NT2/D1 (cell line): ENCODE data around the gene ANTKMT.

ENCODE experiments used
- DNase-seq: peaks from one replicate; pipeline ENCODE4 v3.0.0-alpha.2; 2011; ENCODE audit warnings: low read depth, low spot score
- H3K27me3 ChIP-seq: 2 replicates; pipeline ENCODE4 v1.6.0; 2011; ENCODE audit warnings: mild to moderate bottlenecking; ENCODE audit not compliant: insufficient read length, insufficient read depth
- H3K36me3 ChIP-seq: 2 replicates; pipeline ENCODE4 v1.6.1; 2011; ENCODE audit warnings: mild to moderate bottlenecking, low read length, mixed read lengths; ENCODE audit not compliant: insufficient read depth, insufficient read length
- H3K4me1 ChIP-seq: 2 replicates; pipeline ENCODE4 v1.5.1; 2011; ENCODE audit not compliant: insufficient read depth, insufficient read length
- H3K4me3 ChIP-seq: 2 replicates; pipeline ENCODE4 v1.5.1; 2011; ENCODE audit warnings: low read depth; ENCODE audit not compliant: insufficient read length
- H3K9ac ChIP-seq: 2 replicates; pipeline ENCODE4 v1.6.0; 2011; ENCODE audit warnings: low read depth; ENCODE audit not compliant: insufficient read length
- H3K9me3 ChIP-seq: 2 replicates; pipeline ENCODE4 v1.5.1; 2011; ENCODE audit warnings: mild to moderate bottlenecking, low read length; ENCODE audit not compliant: insufficient read depth
- SUZ12 ChIP-seq: IDR thresholded peaks from 2 replicates; pipeline ENCODE4 v1.6.1; 2011; ENCODE audit not compliant: insufficient read length, insufficient read depth; ENCODE audit errors: extremely low read depth
- YY1 ChIP-seq: IDR thresholded peaks from 2 replicates; pipeline ENCODE4 v1.6.1; 2011; ENCODE audit not compliant: insufficient read length, insufficient read depth
- ZNF274 ChIP-seq: IDR thresholded peaks from 2 replicates; pipeline ENCODE4 v1.6.1; 2011; ENCODE audit warnings: mild to moderate bottlenecking, low read depth, low read length

ANTKMT gene

DNA sequence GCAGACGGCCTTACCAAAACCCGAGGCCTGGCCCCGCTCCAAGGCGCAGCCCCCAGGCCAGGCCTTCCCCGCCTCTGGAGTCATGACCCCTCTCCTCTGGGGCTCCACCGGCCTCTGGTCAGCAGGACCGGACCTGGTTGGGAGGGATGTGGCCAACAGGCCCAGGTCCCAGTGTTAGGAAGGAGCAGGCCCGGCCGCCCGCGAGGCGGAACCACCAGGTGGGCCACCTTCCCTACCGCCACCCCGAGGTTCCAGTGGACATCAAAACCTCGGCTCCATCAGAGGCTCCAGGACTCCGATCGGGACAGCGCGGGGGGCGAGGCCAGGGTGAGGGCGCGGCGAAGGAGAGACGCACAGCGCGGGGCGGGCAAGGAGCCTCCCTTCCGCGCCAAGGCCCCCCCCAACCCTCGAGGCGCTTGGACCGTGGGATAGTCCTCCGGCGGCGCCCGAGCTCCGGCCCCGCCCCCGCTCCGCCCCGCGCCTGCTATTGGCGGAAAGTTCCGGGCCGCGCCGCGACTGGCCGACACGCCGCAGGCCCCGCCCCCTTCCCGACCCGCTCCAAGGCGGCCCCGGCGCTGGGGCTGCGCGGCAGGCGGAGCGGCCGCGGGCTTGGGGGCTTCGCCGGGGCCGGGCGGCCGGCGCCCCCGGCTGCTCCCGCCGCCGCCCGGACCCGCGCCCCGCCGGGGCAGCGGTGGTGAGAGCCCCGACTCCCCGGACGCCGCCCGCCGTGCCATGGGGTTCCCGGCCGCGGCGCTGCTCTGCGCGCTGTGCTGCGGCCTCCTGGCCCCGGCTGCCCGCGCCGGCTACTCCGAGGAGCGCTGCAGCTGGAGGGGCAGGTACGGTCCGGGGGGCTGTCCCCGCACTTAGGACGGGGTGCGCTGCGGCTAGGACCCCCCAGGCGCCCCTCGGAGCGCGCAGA, 6.1 kb upstream of the ANTKMT start, which contains the start of gene METRN:
TSS of gene METRN (plus strand) at position 561 of the 919 bp plus-strand sequence. CDS start at position 733, 172 bp downstream.
- Histone ChIP-seq H3K4me3 (peak within 1 kb of the TSS; percentile 76), H3K36me3 (peaks cover 2% of the 10 kb centered on the region), H3K27me3 (peaks cover 18% of the 10 kb centered on the region), H3K9ac (peak within 1 kb of the TSS; percentile 90), H3K9me3 (no peaks in the 10 kb centered on the region), H3K4me1 (peaks cover 59% of the 10 kb centered on the region)
- TF ChIP-seq YY1 = no peak
- no peak for TF ChIP-seq ZNF274
- TF ChIP-seq SUZ12 = no peak
- DNase-seq = peak; percentile 77

DNA sequence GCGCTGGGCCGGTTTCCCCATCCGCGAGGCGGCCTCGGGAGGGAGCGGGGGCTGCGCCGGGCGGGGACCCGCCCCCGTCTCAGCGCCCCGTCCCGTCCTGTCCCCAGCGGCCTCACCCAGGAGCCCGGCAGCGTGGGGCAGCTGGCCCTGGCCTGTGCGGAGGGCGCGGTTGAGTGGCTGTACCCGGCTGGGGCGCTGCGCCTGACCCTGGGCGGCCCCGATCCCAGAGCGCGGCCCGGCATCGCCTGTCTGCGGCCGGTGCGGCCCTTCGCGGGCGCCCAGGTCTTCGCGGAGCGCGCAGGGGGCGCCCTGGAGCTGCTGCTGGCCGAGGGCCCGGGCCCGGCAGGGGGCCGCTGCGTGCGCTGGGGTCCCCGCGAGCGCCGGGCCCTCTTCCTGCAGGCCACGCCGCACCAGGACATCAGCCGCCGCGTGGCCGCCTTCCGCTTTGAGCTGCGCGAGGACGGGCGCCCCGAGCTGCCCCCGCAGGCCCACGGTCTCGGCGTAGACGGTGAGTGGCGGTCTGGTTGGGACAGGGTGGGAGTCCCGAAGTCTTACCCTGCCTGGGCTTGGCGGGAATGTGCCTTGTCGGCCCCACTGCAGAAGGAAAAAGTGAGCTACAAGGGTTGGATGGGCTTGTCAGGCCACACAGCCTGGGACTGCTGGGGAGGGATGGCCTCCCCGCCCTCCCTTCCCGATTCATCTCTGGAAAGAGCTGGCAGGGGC, 5.3 kb upstream of the ANTKMT start:
- H3K9ac ChIP-seq = peak overlapping the region; percentile 90
- H3K4me1 ChIP-seq = peaks cover 56% of the 10 kb centered on the region
- TF ChIP-seq YY1 (no peak), ZNF274 (no peak), SUZ12 (no peak)
- peak overlapping the region; percentile 76 for H3K4me3 ChIP-seq
- H3K9me3 ChIP-seq = no peaks in the 10 kb centered on the region
- peaks cover 10% of the 10 kb centered on the region for H3K27me3 ChIP-seq
- DNase-seq = no peak
- H3K36me3 ChIP-seq = peaks cover 2% of the 10 kb centered on the region

DNA sequence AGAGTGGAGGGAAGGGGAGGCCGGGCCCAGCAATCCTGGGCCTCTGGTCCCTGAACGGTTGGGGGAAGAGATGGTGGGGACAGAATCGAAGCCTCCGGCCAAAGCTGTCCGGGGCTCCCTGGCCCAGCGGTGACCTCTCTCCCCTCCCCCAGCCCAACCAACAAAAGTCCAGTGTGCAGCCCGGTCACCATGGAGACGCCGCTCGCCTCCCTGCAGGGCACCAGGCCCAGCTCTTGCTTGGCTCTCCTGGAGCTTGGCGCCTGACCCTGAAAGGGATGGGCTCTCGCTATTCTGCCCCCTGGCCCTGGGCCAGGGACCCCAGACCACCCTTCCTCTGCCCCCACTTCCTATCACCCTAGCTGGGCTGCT, 4.8 kb upstream of the ANTKMT start:
- H3K9ac ChIP-seq = peak overlapping the region; percentile 90
- no peak for TF ChIP-seq ZNF274
- TF ChIP-seq SUZ12 = no peak
- TF ChIP-seq YY1 = no peak
- H3K4me1 ChIP-seq = peaks cover 50% of the 10 kb centered on the region
- peaks cover 2% of the 10 kb centered on the region for H3K36me3 ChIP-seq
- DNase-seq = no peak
- peak overlapping the region; percentile 76 for H3K4me3 ChIP-seq
- H3K9me3 ChIP-seq = no peaks in the 10 kb centered on the region
- peaks cover 4% of the 10 kb centered on the region for H3K27me3 ChIP-seq

DNA sequence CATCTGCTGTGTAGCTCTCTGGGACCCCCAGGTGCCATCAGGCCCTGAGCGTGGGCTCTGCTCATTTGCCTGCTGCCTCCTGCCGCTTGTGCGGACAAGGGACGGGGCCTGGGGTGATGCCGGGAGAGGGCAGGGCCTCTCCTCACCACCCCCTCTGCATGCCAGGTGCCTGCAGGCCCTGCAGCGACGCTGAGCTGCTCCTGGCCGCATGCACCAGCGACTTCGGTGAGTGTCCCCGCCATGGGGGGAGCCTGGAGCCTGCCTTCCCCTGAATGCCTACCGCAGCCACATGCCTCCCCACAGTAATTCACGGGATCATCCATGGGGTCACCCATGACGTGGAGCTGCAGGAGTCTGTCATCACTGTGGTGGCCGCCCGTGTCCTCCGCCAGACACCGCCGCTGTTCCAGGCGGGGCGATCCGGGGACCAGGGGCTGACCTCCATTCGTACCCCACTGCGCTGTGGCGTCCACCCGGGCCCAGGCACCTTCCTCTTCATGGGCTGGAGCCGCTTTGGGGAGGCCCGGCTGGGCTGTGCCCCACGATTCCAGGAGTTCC, 4.1 kb upstream of the ANTKMT start:
- peaks cover 51% of the 10 kb centered on the region for H3K4me1 ChIP-seq
- no peak for DNase-seq

DNA sequence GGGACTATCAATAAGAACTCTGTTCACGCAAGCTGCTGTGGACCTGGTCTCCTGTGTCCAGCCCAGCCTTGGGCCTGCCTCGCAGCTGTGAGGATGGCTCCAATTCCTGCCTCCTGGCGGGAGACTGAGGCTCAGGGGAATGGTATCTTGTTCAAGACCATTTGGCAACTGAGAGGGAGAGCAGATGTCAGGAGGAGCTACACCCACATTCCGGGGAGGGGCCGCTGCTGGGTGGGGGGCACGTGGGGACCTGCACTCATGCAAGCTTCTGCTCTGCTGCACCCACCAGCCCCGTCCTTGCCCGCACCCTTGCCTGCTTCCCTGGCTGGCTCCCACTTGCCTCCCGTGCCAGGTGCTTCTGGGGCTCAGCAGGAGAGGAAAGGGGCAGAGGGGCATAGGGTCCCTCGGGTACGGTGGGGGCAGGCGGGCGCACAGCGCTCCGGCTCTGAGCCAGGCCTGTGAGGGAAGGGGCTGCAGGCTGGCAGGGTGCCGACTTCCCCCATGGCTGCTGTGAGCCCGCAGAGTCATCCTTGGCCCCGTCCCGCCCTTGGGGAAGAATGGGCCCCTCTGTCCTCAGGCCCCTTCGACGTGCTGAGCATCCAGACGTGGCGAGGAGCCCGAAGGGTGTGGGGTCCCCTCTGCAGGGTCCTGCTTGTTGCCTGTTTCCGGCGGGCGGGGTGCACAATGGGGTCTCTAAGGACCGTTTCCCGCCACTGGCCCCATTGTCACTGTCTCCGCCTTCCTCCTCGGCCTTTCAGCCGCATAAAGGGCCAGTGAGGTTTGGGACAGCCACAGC, 3.3 kb upstream of the ANTKMT start:
- Histone ChIP-seq H3K4me1 (peaks cover 51% of the 10 kb centered on the region), H3K9me3 (no peaks in the 10 kb centered on the region; the same call in 1 of the 2 replicates), H3K4me3 (no peak overlapping the region), H3K27me3 (no peaks in the 10 kb centered on the region), H3K9ac (peak overlapping the region; percentile 76), H3K36me3 (peaks cover 4% of the 10 kb centered on the region)
- no peak for DNase-seq
- no peak for TF ChIP-seq ZNF274
- TF ChIP-seq SUZ12 = no peak
- no peak for TF ChIP-seq YY1

More for the DNA sequence above, 4.1 kb upstream of the ANTKMT start:
- TF ChIP-seq YY1 = no peak
- TF ChIP-seq SUZ12 = no peak
- TF ChIP-seq ZNF274 = no peak
- Histone ChIP-seq H3K9ac (peak overlapping the region; percentile 90), H3K27me3 (no peaks in the 10 kb centered on the region), H3K4me3 (no peak overlapping the region), H3K9me3 (no peaks in the 10 kb centered on the region), H3K36me3 (peaks cover 2% of the 10 kb centered on the region)

DNA sequence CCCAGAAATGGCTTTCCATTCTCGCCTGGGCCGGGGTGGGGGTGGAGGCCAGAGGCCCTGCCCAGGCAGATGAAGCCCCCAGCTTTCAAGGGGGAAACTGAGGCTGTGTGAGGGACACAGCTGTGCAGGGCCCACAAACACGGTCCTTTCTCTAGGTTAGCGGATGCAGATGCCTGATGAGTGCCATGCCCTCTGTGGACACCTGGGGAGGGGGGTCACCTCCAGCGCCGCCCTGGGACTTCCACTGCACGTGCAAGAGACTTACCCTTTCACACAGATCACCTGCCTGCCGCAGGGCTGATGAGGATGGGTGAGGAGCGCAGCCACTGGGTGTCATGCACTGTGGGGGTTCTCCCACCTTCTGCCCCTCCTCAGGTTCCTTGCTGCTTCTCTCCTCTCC, 2.6 kb upstream of the ANTKMT start:
- H3K9ac ChIP-seq = peak overlapping the region; percentile 76
- H3K4me1 ChIP-seq = peaks cover 51% of the 10 kb centered on the region

More for the DNA sequence above, 2.6 kb upstream of the ANTKMT start:
- no peaks in the 10 kb centered on the region; the same call in 1 of the 2 replicates for H3K9me3 ChIP-seq
- peaks cover 12% of the 10 kb centered on the region for H3K36me3 ChIP-seq
- DNase-seq = no peak
- no peak overlapping the region for H3K4me3 ChIP-seq
- H3K27me3 ChIP-seq = no peaks in the 10 kb centered on the region
- TF ChIP-seq SUZ12 = no peak
- TF ChIP-seq YY1 = no peak
- TF ChIP-seq ZNF274 = no peak
